H1 (cell line): ENCODE measurements around the gene HFM1. TPM values are rescaled to one million over a fixed set of nuclear protein-coding genes. Genes with fewer than 3 reads are reported as not detected.

ENCODE experiments used
- CTCF ChIA-PET: fragments of 300-600 bp; sonication (Branson Sonifier 250); formaldehyde crosslinking; loops from one replicate; lab custom pipeline; 2021; ENCODE audit not compliant: partially characterized antibody; lab: Charles Lee
- POLR2A ChIA-PET: fragments of 300-600 bp; sonication (Branson Sonifier 250); formaldehyde crosslinking; loops from one replicate; lab custom pipeline; 2021; ENCODE audit warnings: inconsistent platforms; ENCODE audit not compliant: partially characterized antibody; lab: Charles Lee
- DNase-seq, 2 experiments: peaks; one replicate each; pipeline versions ENCODE4 v3.0.0 to v3.0.0-alpha.2; 2010 to 2022; ENCODE audit warnings: low spot score in 2 of 2, low read depth in 1 of 2, mixed read lengths in 1 of 2
- FAIRE-seq: peaks from 2 replicates; lab custom pipeline; 2011; peaks lifted over from hg19 to GRCh38; lab: Jason Lieb, UNC
- H2AFZ ChIP-seq: 2 replicates; pipeline ENCODE4 v1.8.1; 2012; ENCODE audit warnings: low read length, inconsistent platforms
- H2AK5ac ChIP-seq: 2 replicates; pipeline ENCODE4 v1.6.1; 2013; ENCODE audit warnings: low read depth, low read length
- H2BK120ac ChIP-seq: replicated peaks from 2 replicates; pipeline ENCODE3; 2013; ENCODE audit warnings: low read depth, low read length, inconsistent platforms
- H2BK12ac ChIP-seq: 2 replicates; pipeline ENCODE4 v1.6.1; 2013; ENCODE audit warnings: low read depth, low read length
- H2BK15ac ChIP-seq: 2 replicates; pipeline ENCODE4 v1.6.1; 2013; ENCODE audit warnings: low read length
- H2BK20ac ChIP-seq: 2 replicates; pipeline ENCODE4 v1.6.1; 2013; ENCODE audit warnings: low read length
- H2BK5ac ChIP-seq: 2 replicates; pipeline ENCODE4 v1.6.1; 2013; ENCODE audit warnings: low read depth, low read length
- H3K14ac ChIP-seq: 2 replicates; pipeline ENCODE4 v1.6.1; 2013; ENCODE audit warnings: inconsistent platforms; ENCODE audit not compliant: insufficient read length
- H3K18ac ChIP-seq: 2 replicates; pipeline ENCODE4 v1.6.1; 2013; ENCODE audit warnings: low read length; ENCODE audit errors: extremely low read depth
- H3K23ac ChIP-seq: 2 replicates; pipeline ENCODE4 v1.6.1; 2013; ENCODE audit warnings: inconsistent platforms; ENCODE audit not compliant: insufficient read length
- H3K23me2 ChIP-seq: 2 replicates; pipeline ENCODE4 v1.6.1; 2013; ENCODE audit warnings: low read depth, low read length
- H3K27ac ChIP-seq: 2 replicates; pipeline ENCODE4 v1.6.1; 2011; ENCODE audit warnings: low read depth, low read length, inconsistent platforms
- H3K27me3 ChIP-seq, 4 experiments: replicated peaks in 1 of 4; 1 replicate in 1 of 4; 2 replicates in 3 of 4; pipeline versions ENCODE4 v1.6.1 to v1.8.1; 2011 to 2013; ENCODE audit warnings: low read length in 3 of 4, mild to moderate bottlenecking in 3 of 4, inconsistent platforms in 2 of 4, mixed read lengths in 2 of 4, moderate library complexity in 1 of 4; ENCODE audit not compliant: control insufficient read depth in 3 of 4, insufficient read depth in 3 of 4; ENCODE audit errors: extremely low read depth in 1 of 4
- H3K36me3 ChIP-seq, 4 experiments: 2 replicates each; pipeline versions ENCODE4 v1.6.1 to v1.8.1; 2011 to 2013; ENCODE audit warnings: mild to moderate bottlenecking in 4 of 4, low read length in 3 of 4, moderate library complexity in 2 of 4, control low read depth in 1 of 4, inconsistent platforms in 1 of 4; ENCODE audit not compliant: insufficient read depth in 4 of 4, control insufficient read depth in 2 of 4
- H3K4ac ChIP-seq: replicated peaks from 2 replicates; pipeline ENCODE3; 2013; ENCODE audit warnings: low read length, low read depth, mixed read lengths, inconsistent platforms; ENCODE audit not compliant: insufficient read length
- H3K4me1 ChIP-seq, 4 experiments: replicated peaks in 1 of 4; 1 replicate in 1 of 4; 2 replicates in 3 of 4; pipeline versions ENCODE4 v1.6.1 to v1.8.1; 2011 to 2013; ENCODE audit warnings: low read length in 3 of 4, inconsistent platforms in 2 of 4, mixed read lengths in 1 of 4; ENCODE audit not compliant: insufficient read depth in 4 of 4, control insufficient read depth in 3 of 4
- H3K4me2 ChIP-seq, 2 experiments: 2 replicates each; pipeline versions ENCODE4 v1.6.1 to v1.8.1; 2011 to 2013; ENCODE audit warnings: low read depth in 2 of 2, low read length in 2 of 2, control low read depth in 1 of 2, inconsistent platforms in 1 of 2, mild to moderate bottlenecking in 1 of 2; ENCODE audit not compliant: insufficient read depth in 1 of 2
- H3K4me3 ChIP-seq, 4 experiments: fragments of 200-600, 300-600 bp in 1 of 4; sonication (generic), shearing (Covaris generic), sonication (Bioruptor Twin) in 1 of 4; 2 replicates each; pipeline versions ENCODE4 v1.5.1 to v1.8.1; 2011 to 2016; ENCODE audit warnings: low read length in 4 of 4, low read depth in 3 of 4, control low read depth in 2 of 4, inconsistent platforms in 2 of 4, mild to moderate bottlenecking in 2 of 4, mixed read lengths in 1 of 4, moderate library complexity in 1 of 4; ENCODE audit not compliant: insufficient read depth in 2 of 4; ENCODE audit errors: extremely low read depth in 1 of 4
- H3K56ac ChIP-seq: replicated peaks from 2 replicates; pipeline ENCODE3; 2013; ENCODE audit warnings: low read depth, mild to moderate bottlenecking, mixed read lengths, low read length, inconsistent platforms; ENCODE audit not compliant: insufficient read length
- H3K79me1 ChIP-seq: 2 replicates; pipeline ENCODE4 v1.6.1; 2013; ENCODE audit warnings: low read depth, low read length, control low read depth
- H3K79me2 ChIP-seq, 2 experiments: 2 replicates each; pipeline versions ENCODE4 v1.6.1 to v1.8.1; 2012 to 2013; ENCODE audit warnings: low read length in 2 of 2, mild to moderate bottlenecking in 2 of 2, inconsistent platforms in 1 of 2; ENCODE audit not compliant: insufficient read depth in 2 of 2, control insufficient read depth in 1 of 2
- H3K9ac ChIP-seq, 4 experiments: replicated peaks in 1 of 4; 1 replicate in 1 of 4; 2 replicates in 3 of 4; pipeline versions ENCODE4 v1.6.1 to v1.8.1; 2011 to 2013; ENCODE audit warnings: low read depth in 3 of 4, low read length in 3 of 4, control low read depth in 2 of 4, mild to moderate bottlenecking in 2 of 4, moderate library complexity in 2 of 4, inconsistent platforms in 1 of 4; ENCODE audit errors: extremely low read depth in 1 of 4
- H3K9me3 ChIP-seq, 2 experiments: 2 replicates each; pipeline versions ENCODE4 v1.6.1 to v1.8.1; 2012 to 2013; ENCODE audit warnings: mild to moderate bottlenecking in 2 of 2, moderate library complexity in 2 of 2, control low read depth in 1 of 2, inconsistent platforms in 1 of 2, low read depth in 1 of 2, low read length in 1 of 2, mixed read lengths in 1 of 2; ENCODE audit not compliant: insufficient read depth in 2 of 2
- H4K20me1 ChIP-seq, 2 experiments: replicated peaks in 1 of 2; 2 replicates each; pipeline versions ENCODE3 to v1.8.1; 2011 to 2013; ENCODE audit warnings: inconsistent platforms in 2 of 2, low read length in 2 of 2, mild to moderate bottlenecking in 1 of 2; ENCODE audit not compliant: insufficient read depth in 2 of 2, control insufficient read depth in 1 of 2
- H4K5ac ChIP-seq: 2 replicates; pipeline ENCODE4 v1.6.1; 2013; ENCODE audit warnings: low read length, low read depth, mixed read lengths, inconsistent platforms; ENCODE audit not compliant: insufficient read length
- H4K8ac ChIP-seq: 2 replicates; pipeline ENCODE4 v1.8.0; 2013; ENCODE audit warnings: mild to moderate bottlenecking, moderate library complexity, low read length, inconsistent platforms; ENCODE audit not compliant: insufficient read depth; ENCODE audit errors: extremely low read depth
- H4K91ac ChIP-seq: replicated peaks from 2 replicates; pipeline ENCODE3; 2013; ENCODE audit warnings: low read length, mixed read lengths, inconsistent platforms; ENCODE audit not compliant: insufficient read length
- ATF3 ChIP-seq: IDR thresholded peaks from 2 replicates; pipeline ENCODE4 v1.6.1; 2011; ENCODE audit warnings: low read depth, mild to moderate bottlenecking, low read length; ENCODE audit not compliant: insufficient read depth
- BACH1 ChIP-seq: IDR thresholded peaks from 2 replicates; pipeline ENCODE4 v1.6.1; 2012; ENCODE audit warnings: low read length, improper control_type of control experiment
- CEBPB ChIP-seq: IDR thresholded peaks from 2 replicates; pipeline ENCODE4 v1.6.1; 2012; ENCODE audit warnings: low read depth, low read length
- GABPA ChIP-seq: IDR thresholded peaks from 2 replicates; pipeline ENCODE4 v1.6.1; 2011; ENCODE audit warnings: mild to moderate bottlenecking, low read length, moderate library complexity, borderline replicate concordance; ENCODE audit not compliant: insufficient read depth
- JUND ChIP-seq: IDR thresholded peaks from 2 replicates; pipeline ENCODE4 v1.6.1; 2011; ENCODE audit warnings: mild to moderate bottlenecking, improper control_type of control experiment, low read length
- SIX5 ChIP-seq: IDR thresholded peaks from 2 replicates; pipeline ENCODE4 v1.6.1; 2011; ENCODE audit warnings: mild to moderate bottlenecking, low read depth, low read length
- SP1 ChIP-seq: IDR thresholded peaks from 2 replicates; pipeline ENCODE4 v1.6.1; 2011; ENCODE audit warnings: low read depth, low read length
- SP2 ChIP-seq: IDR thresholded peaks from 2 replicates; pipeline ENCODE4 v1.6.1; 2012; ENCODE audit warnings: mild to moderate bottlenecking, low read length, inconsistent platforms
- TCF12 ChIP-seq: IDR thresholded peaks from 2 replicates; pipeline ENCODE4 v1.6.1; 2011; ENCODE audit warnings: low read depth, mild to moderate bottlenecking, low read length
- WGBS, 2 experiments: shearing (Covaris generic) in 1 of 2; methylation state at CpG; one replicate each; pipeline versions ENCODE4 v1.1.6 to v1.1.7; 2013 to 2015; ENCODE audit warnings: low lambda C conversion rate in 2 of 2, mixed read lengths in 2 of 2, inconsistent platforms in 1 of 2, low coverage in 1 of 2, missing lambda C conversion rate in 1 of 2; ENCODE audit not compliant: insufficient replicate concordance in 2 of 2, insufficient coverage in 1 of 2, insufficient read length in 1 of 2; ENCODE audit errors: extremely low coverage in 1 of 2, missing lambda C conversion rate in 1 of 2; 5-methylcytosine and 5-hydroxymethylcytosine counted together
- polyA plus RNA-seq, 7 experiments: library from polyadenylated mRNA; depleted of rRNA in 3 of 7; stranded (reverse) in 5 of 7; unstranded in 2 of 7; fragments of >200 nt in 5 of 7; fragments of 200-250 nt in 2 of 7; gene quantifications; 1 replicate in 5 of 7; 2 replicates in 1 of 7; 4 replicates in 1 of 7; pipeline versions ENCODE4 v1.2.1 to v1.2.3, GENCODE V29; 2011 to 2013; ENCODE audit warnings: missing spikeins in 2 of 7, mixed read lengths in 2 of 7
- total RNA-seq: library from RNA; stranded (reverse); fragmentation: NEBNext Ultra II Directional; extraction: Animal tissue kit (Norgen Biotek cat#: 25700); gene quantifications from 2 replicates; pipeline ENCODE4 v1.2.1, GENCODE V29; 2021
- TF ChIP-seq, protein P1 (sequence below): IDR thresholded peaks from 2 replicates; pipeline ENCODE4 v1.6.1; 2012; ENCODE audit warnings: low read length, inconsistent platforms

HFM1 gene
- total and polyA plus RNA-seq, 2 of the 8 experiments (the other 6 are each of a cell fraction or from before 2014, with no cell fraction given) = 0.23 to 1.2 TPM

DNA sequence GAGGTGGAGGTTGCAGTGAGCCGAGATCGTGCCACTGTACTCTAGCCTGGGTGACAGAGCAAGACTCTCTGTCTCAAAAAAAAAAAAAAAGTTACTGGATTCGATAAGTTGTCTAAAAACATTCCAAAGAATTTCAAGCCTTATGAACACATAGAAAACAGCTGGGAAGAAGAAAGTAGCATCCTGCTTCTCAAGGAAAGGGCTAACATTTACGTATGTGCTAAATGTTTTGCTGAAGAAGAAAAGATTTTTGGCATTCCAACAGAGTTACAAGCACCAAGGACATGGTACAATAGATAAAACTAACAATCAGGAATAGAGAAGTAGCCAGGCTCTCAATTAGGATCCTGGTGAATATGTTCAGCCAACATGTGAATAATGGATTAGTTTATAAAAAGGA, 69.8 kb downstream of the HFM1 start:
- TF ChIP-seq GABPA = no peak
- no peak for TF ChIP-seq SP1
- no peak for TF ChIP-seq SP2
- TF ChIP-seq TCF12 = no peak
- TF ChIP-seq, protein P1, sequence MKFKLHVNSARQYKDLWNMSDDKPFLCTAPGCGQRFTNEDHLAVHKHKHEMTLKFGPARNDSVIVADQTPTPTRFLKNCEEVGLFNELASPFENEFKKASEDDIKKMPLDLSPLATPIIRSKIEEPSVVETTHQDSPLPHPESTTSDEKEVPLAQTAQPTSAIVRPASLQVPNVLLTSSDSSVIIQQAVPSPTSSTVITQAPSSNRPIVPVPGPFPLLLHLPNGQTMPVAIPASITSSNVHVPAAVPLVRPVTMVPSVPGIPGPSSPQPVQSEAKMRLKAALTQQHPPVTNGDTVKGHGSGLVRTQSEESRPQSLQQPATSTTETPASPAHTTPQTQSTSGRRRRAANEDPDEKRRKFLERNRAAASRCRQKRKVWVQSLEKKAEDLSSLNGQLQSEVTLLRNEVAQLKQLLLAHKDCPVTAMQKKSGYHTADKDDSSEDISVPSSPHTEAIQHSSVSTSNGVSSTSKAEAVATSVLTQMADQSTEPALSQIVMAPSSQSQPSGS = no peak
- TF ChIP-seq BACH1 = no peak
- TF ChIP-seq ATF3 = no peak
- TF ChIP-seq SIX5 = no peak
- TF ChIP-seq JUND = no peak
- TF ChIP-seq CEBPB = no peak
- no peaks in the 10 kb centered on the region for H3K27me3 ChIP-seq
- WGBS, 2 experiments = 100% methylated on average over 2 of the region's 4 CpGs; no CpG with 5 or more reads in 1 of the 2 experiments
- no peak overlapping the region for H3K4me3 ChIP-seq
- no peak overlapping the region for H2BK15ac ChIP-seq
- FAIRE-seq (no peak), DNase-seq (no peak)
- H4K20me1 ChIP-seq = no peaks in the 10 kb centered on the region
- H3K27ac ChIP-seq = no peak overlapping the region
- no peak overlapping the region for H3K18ac ChIP-seq
- H3K4ac ChIP-seq = no peak overlapping the region
- no peak overlapping the region for H2BK5ac ChIP-seq
- H3K4me1 ChIP-seq = no peaks in the 10 kb centered on the region
- no peak overlapping the region for H3K14ac ChIP-seq
- H2AFZ ChIP-seq = no peak overlapping the region
- ChIA-PET POLR2A (interaction anchor here (0.6 kb wide), 1 partner anchor 218 kb away, joined by 4 read pairs; no protein-coding TSS in a partner anchor), CTCF (interaction anchor here (0.6 kb wide), 2 partner anchors 20 to 1031 kb away, joined by 3 read pairs; no protein-coding TSS in a partner anchor)
- no peak overlapping the region for H4K5ac ChIP-seq
- H3K9ac ChIP-seq = no peak overlapping the region
- no peaks in the 10 kb centered on the region for H3K9me3 ChIP-seq
- H3K36me3 ChIP-seq = no peaks in the 10 kb centered on the region
- H2AK5ac ChIP-seq = no peak overlapping the region
- H3K79me1 ChIP-seq = no peaks in the 10 kb centered on the region
- H2BK120ac ChIP-seq = no peak overlapping the region
- H4K8ac ChIP-seq = no peak overlapping the region
- H3K56ac ChIP-seq = no peak overlapping the region
- H3K79me2 ChIP-seq = no peaks in the 10 kb centered on the region
- no peak overlapping the region for H2BK12ac ChIP-seq
- no peak overlapping the region for H2BK20ac ChIP-seq
- no peak overlapping the region for H3K23ac ChIP-seq
- no peak overlapping the region for H3K4me2 ChIP-seq
- no peak overlapping the region for H4K91ac ChIP-seq
- H3K23me2 ChIP-seq = no peaks in the 10 kb centered on the region
